ENCODE data around the gene SH3GL2. TPM values are rescaled to one million over a fixed set of nuclear protein-coding genes. Genes with fewer than 3 reads are reported as not detected.

The SH3GL2 gene
- total RNA-seq, 1 experiment from 2014 or later: 1.1 TPM

DNA sequence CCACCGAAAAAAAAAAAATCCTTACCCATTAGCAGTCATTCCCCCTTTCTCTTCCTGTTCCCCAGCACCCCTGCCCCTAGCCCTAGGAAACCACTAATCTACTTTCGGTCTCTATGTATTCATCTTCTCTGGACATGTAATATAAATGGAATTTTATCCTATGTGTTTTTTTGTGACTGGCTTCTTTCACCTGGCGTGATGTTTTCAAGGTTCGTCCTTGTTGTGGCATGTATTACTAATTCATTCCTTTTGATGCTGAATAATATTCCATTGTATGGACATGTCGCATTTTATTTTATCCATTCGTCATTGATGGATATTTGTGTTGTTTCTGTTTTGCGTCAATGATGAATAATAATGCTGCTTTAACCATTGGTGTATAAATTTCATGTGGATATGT is 42.8 kb upstream of the SH3GL2 start:
- DNase-seq: no peak
- BruUV-seq (replicated peaks): no TSS peak
- Mint-ChIP-seq H3K9me3 (ENCODE audit: low read depth, unreplicated experiment) (no peaks in the 10 kb centered on the region), H3K4me1 (ENCODE audit: low read depth, unreplicated experiment) (no peaks in the 10 kb centered on the region), H3K27ac (ENCODE audit: unreplicated experiment) (no peak overlapping the region), H3K27me3 (ENCODE audit: unreplicated experiment) (peaks cover 36% of the 10 kb centered on the region), H3K4me3 (ENCODE audit: low read depth, unreplicated experiment) (no peak overlapping the region), H3K36me3 (ENCODE audit: insufficient read depth, unreplicated experiment) (no peaks in the 10 kb centered on the region)
- CTCF ChIA-PET: no interaction called here
- intact Hi-C loops (cut with micrococcal nuclease; ENCODE audit: unreplicated experiment): no loop called here
- TF ChIP-seq CTCF (IDR thresholded peaks at IDR 0.05; ENCODE audit: unreplicated experiment): no peak

- DNase-seq: no peak
These were observed 27.8 kb upstream of the SH3GL2 start for GRCh38 chr9:17551023-17551422.

GRCh38 chr9:17555362-17556054 is 23.4 kb upstream of the SH3GL2 start:
- CTCF ChIA-PET: no interaction called here
- no peak for DNase-seq
- Mint-ChIP-seq H3K4me1 (ENCODE audit: low read depth, unreplicated experiment) (no peaks in the 10 kb centered on the region), H3K36me3 (ENCODE audit: insufficient read depth, unreplicated experiment) (no peaks in the 10 kb centered on the region), H3K4me3 (ENCODE audit: low read depth, unreplicated experiment) (no peak overlapping the region), H3K27ac (ENCODE audit: unreplicated experiment) (no peak overlapping the region), H3K27me3 (ENCODE audit: unreplicated experiment) (no peaks in the 10 kb centered on the region), H3K9me3 (ENCODE audit: low read depth, unreplicated experiment) (no peaks in the 10 kb centered on the region)
- intact Hi-C loops (cut with micrococcal nuclease; ENCODE audit: unreplicated experiment): no loop called here
- TF ChIP-seq CTCF (IDR thresholded peaks at IDR 0.05; ENCODE audit: unreplicated experiment): no peak
- BruUV-seq (replicated peaks): no TSS peak

More at GRCh38 chr9:17551023-17551422, 27.8 kb upstream of the SH3GL2 start:
- TF ChIP-seq CTCF (IDR thresholded peaks at IDR 0.05; ENCODE audit: unreplicated experiment): no peak
- intact Hi-C loops (cut with micrococcal nuclease; ENCODE audit: unreplicated experiment): no loop called here
- CTCF ChIA-PET: no interaction called here
- H3K27me3 Mint-ChIP-seq (ENCODE audit: unreplicated experiment): no peaks in the 10 kb centered on the region
- no peaks in the 10 kb centered on the region for H3K4me1 Mint-ChIP-seq (ENCODE audit: low read depth, unreplicated experiment)
- no peaks in the 10 kb centered on the region for H3K36me3 Mint-ChIP-seq (ENCODE audit: insufficient read depth, unreplicated experiment)
- H3K27ac Mint-ChIP-seq (ENCODE audit: unreplicated experiment): no peak overlapping the region
- no TSS peak for BruUV-seq (replicated peaks)
- no peak overlapping the region for H3K4me3 Mint-ChIP-seq (ENCODE audit: low read depth, unreplicated experiment)
- no peaks in the 10 kb centered on the region for H3K9me3 Mint-ChIP-seq (ENCODE audit: low read depth, unreplicated experiment)

GRCh38 chr9:17556255-17556654 is 22.6 kb upstream of the SH3GL2 start:
- intact Hi-C loops (cut with micrococcal nuclease; ENCODE audit: unreplicated experiment): no loop called here
- no peak for TF ChIP-seq CTCF (IDR thresholded peaks at IDR 0.05; ENCODE audit: unreplicated experiment)
- Mint-ChIP-seq H3K27ac (ENCODE audit: unreplicated experiment) (no peak overlapping the region), H3K27me3 (ENCODE audit: unreplicated experiment) (no peaks in the 10 kb centered on the region), H3K36me3 (ENCODE audit: insufficient read depth, unreplicated experiment) (no peaks in the 10 kb centered on the region), H3K4me1 (ENCODE audit: low read depth, unreplicated experiment) (no peaks in the 10 kb centered on the region), H3K9me3 (ENCODE audit: low read depth, unreplicated experiment) (no peaks in the 10 kb centered on the region), H3K4me3 (ENCODE audit: low read depth, unreplicated experiment) (no peak overlapping the region)
- CTCF ChIA-PET: no interaction called here
- DNase-seq: no peak
- BruUV-seq (replicated peaks): no TSS peak
